Stomach (tissue), 4 donors: Measurements from ENCODE around the gene TMTC1.

Source experiments
- CTCF ChIP-seq, 7 experiments: fragments of 450-650 bp in 4 of 7; fragments of 200-600 bp in 3 of 7; sonication (generic) in 3 of 7; IDR thresholded peaks; one replicate each; pipeline ENCODE4 v1.5.1; 2016 to 2019; ENCODE audit warnings: antibody characterized with exemption in 7 of 7, control low read depth in 2 of 7, mild to moderate bottlenecking in 1 of 7
- POLR2A ChIP-seq, 4 donors: fragments of 450-650 bp; IDR thresholded peaks; one replicate each; pipeline ENCODE4 v1.6.1; 2016; ENCODE audit warnings: antibody characterized with exemption in 4 of 4, control low read depth in 2 of 4, mild to moderate bottlenecking in 1 of 4, moderate library complexity in 1 of 4

DNA sequence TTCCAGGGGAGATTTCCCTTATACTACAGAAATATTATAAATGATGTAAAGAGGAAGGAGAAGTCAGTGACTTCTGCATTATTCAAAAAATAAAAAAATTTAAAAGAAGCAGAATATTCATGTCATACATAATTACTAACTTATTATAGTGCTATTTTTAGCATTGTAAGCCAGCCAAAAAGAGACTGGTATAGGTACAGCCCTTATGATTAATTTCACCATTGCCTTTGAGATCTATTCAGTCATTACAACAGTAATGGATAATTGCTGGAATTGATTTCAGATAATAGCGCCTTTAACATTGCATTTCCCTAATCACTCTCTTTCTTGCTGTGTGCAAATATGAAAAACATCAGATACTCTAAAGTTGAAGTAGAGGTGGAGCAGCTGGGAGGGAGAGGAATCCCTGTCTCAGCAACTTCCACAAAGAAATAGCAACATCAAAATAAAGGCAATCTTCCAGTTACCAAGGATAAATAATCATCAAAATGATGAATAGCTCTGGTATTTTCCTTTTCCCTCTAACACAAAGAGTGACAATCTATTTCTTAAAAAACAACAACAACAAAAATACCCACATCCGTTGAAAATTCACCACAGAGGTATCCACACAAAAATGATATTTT, 214.5 kb downstream of the TMTC1 start:
- TF ChIP-seq CTCF (IDR thresholded peaks at IDR 0.05) (no peak), POLR2A (IDR thresholded peaks at IDR 0.05) (no peak)
